GM21717 (cell line): ENCODE data around the gene CTDSPL2.
"Not testable (repeated sequence)": the region's sequence is repeated elsewhere in the genome, so short reads cannot be mapped to it uniquely, and the experiment has no call there.

Experiments used
- ATAC-seq: cut with Tn5 transposase; IDR thresholded peaks from one replicate; pipeline ENCODE4 v1.9.1; 2021; ENCODE audit warnings: mild to moderate bottlenecking, moderate library complexity; ENCODE audit not compliant: unreplicated experiment

Gene CTDSPL2

GRCh38 chr15:44537735-44538240 is 110.4 kb downstream of the CTDSPL2 start:
- no peak for ATAC-seq

DNA sequence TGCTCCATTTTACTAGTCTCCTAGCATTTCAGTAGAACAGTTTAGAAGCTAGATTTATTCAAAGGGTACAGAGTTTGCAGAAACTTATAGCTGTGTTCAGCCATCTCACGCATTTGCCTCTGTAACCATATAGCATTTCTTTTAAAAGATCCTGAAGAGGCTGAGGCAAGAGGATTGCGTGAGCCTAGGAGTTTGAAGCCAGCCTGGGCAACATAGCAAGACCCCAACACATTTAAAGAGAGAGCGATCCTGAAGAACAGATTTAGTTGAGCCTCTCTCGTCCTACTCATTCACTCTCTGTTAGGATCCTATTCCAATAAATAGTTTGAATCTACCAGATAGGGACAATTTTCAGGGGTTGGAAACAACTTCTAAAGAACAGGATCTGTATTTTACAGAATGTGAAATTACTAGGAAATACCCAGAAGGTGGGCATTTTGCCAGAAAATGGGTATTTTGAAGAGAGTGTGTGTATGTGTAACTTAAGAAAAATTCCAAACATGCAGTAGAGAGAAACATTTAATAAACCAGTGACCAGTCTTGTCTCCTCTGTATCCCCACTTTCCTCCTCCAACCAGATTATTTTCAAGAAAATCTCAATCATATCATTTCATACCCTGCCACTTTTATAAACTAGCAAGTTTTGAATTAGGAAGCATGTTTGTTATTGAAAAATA is 114.0 kb downstream of the CTDSPL2 start:
- no peak for ATAC-seq

GRCh38 chr15:44542596-44542995 is 115.2 kb downstream of the CTDSPL2 start:
- ATAC-seq: no peak

DNA sequence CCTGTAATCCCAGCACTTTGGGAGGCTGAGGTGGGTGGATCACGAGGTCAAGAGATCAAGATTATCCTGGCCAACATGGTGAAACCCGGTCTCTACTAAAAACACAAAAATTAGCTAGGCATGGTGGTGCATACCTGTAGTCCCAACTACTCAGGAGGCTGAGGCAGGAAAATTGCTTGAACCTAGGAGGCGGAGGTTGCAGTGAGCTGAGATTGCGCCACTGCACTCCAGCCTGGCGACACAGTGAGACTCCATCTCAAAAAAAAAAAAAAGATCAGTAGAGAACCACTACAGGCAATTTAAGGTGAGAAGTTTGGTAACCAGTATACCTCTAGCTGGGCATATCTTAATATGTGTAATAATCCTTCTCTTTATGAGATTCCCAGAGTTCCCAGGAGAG is 117.3 kb downstream of the CTDSPL2 start:
- not testable (repeated sequence) for ATAC-seq

- ATAC-seq: peak; percentile 61
These were observed 118.7 kb downstream of the CTDSPL2 start for GRCh38 chr15:44545913-44546802.

DNA sequence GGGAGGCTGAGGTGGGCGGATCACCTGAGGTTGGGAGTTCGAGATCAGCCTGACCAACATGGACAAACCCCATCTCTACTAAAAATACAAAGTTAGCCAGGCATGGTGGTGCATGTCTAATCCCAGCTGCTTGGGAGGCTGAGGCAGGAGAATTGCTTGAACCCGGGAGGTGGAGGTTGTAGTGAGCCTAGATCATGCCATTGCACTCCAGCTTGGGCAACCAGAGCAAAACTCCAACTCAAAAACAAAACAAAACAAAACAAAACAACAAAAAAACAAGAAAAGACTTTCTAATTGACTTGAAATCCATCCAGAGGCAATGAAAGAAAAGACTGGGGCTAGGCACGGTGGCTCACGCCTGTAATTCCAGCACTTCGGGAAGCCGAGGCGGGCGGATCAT is 121.7 kb downstream of the CTDSPL2 start:
- ATAC-seq: not testable (repeated sequence)

- no peak for ATAC-seq
These were observed 122.8 kb downstream of the CTDSPL2 start for GRCh38 chr15:44550256-44550655.

DNA sequence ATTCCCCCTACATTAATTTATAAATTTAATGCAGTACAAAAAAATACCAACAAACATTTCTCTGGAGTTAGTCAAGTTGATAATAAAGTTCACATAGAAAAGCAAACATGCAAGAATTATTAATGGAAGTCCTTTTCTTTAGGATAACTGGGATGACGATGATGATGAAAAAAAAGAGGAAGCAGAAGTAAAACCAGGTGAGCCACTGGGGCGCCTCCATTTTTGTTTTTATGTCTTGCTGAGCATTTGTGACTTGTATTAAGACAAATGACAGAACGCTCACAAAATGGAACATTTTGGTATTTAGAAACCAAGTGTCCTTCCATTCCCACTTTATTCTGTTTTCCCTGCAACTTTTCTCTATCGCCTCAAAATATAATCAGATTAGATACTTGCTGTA is 123.3 kb downstream of the CTDSPL2 start:
- ATAC-seq: no peak

DNA sequence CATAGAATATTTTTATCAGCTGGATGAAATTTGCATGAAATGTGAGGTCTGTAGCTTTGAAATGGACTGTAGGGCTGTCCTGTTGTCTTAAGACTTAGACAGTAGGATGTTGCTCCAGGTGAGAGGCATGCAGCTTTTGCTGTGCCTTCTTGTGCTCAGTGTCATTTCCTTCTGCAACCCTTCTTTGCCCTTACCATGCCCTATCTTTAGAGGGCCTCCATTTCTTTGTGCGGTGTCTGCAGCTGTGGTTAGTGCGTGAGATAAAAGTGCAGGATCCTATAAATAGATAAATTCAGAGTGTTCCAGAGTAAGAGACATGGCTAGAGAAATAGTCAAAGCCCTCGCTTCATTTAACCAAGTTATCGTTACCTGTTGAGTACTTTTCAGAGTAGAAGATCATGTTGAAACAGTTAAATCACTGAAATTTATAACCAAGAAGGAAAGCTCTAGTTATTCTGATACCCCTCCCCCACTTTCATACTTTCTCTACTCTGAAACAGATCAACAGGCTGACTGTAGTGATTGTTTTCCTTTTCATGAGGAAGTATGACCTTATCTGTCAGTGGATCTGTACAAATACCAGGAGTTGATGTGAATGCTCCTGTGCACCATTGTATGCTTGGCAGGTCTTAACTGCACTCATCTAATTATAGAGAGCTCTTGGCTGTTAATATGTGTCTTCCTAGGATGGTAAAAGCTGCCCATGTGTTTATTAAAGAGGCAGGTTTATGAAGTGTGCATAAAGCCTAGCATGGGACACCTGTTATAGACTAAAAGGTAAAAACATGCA is 127.7 kb downstream of the CTDSPL2 start:
- ATAC-seq: no peak

- not testable (repeated sequence) for ATAC-seq
These were observed 133.5 kb downstream of the CTDSPL2 start for GRCh38 chr15:44560926-44561325.

DNA sequence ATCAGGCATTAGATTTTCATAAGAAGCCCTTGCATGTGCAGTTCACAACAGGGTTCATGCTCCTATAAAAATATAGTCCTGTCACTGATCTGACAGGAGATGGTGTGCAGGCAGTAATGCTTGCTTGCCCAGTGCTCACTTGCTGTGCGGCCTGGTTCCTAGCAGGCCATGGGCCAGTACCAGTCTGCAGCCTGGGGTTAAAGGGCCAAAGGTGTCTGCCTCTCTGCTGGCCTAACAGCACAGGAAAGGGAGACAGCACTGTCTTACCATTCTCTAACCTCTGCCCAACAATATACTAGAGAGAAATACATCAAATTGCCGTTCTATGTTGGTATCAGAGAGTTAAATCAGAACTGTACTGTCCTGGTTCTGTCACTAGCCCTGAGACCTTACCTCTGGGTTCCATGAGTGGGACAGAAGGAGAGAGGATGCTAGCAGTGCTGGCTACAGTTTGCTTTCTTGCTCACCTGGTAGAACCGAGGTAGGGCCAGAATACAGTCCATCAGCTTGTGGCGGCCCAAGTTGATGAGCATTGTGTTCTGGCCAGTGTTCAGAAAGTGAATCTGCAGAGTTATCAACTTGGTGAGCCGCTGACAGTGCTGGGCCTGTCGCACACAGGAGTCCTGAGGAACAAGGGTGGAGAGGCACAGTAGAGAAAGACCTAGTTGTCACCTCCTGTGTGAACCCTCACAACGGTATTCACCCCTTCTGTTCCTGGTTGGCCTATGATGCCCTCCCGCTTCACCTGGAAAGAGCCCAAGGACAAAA is 138.1 kb downstream of the CTDSPL2 start:
- no peak for ATAC-seq

DNA sequence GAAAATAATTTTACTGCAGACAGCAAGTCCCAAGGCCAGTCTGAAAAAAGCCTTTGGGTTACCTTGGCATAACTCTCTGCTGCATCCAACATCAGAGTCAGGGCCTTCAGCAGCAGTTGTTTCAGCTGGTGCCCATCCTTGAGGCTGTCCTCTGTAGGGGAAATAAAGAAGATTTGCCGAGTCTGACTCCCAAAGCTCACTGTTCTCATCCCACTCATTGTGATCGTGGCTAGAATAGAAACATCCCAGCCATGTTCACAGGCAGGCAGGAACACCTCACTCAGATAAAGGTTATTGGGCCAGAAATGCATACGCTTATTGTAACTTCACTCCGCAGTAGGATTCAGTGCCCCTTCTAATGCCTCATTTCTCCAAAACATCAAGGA is 138.7 kb downstream of the CTDSPL2 start:
- ATAC-seq: no peak

DNA sequence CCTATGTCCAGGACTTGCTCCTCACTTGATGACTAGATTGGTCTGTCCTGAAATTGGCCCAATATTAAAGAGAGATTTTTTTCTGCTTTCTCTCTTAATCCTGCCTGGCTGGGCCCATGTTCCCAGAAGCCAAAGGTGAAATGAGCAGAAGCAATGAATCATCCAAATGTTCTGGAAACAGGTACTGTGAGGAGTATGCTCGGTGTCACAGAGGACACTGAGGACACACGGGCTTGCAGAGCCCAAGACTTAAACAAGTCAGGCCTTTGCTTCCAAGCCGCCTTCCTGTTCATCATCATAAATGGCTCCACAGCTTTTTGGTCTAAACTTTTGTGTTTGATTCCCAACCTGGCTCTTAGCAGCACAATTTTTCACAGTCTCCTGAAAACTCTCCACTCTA is 140.9 kb downstream of the CTDSPL2 start:
- ATAC-seq: no peak

DNA sequence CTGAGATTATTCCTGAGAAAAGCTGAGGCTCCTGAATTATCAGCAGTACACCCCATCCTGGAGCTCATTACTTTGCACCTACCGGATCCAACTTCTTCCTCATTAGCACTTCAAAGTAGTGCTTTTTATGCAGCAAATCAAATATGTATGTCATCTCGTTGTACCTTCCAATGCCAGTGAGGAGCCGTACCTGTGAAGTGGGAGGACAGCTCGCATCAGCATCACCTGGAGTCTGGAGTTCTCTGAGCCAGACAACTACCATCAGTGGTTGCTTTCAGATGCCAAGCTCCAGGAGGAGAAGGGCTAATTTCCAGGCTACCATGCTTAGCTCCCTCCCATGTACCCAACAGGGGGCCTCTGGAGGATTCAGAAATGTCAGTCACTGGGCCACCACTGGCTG is 141.9 kb downstream of the CTDSPL2 start:
- no peak for ATAC-seq

- ATAC-seq: no peak
These were observed 142.9 kb downstream of the CTDSPL2 start for GRCh38 chr15:44570361-44570760.

DNA sequence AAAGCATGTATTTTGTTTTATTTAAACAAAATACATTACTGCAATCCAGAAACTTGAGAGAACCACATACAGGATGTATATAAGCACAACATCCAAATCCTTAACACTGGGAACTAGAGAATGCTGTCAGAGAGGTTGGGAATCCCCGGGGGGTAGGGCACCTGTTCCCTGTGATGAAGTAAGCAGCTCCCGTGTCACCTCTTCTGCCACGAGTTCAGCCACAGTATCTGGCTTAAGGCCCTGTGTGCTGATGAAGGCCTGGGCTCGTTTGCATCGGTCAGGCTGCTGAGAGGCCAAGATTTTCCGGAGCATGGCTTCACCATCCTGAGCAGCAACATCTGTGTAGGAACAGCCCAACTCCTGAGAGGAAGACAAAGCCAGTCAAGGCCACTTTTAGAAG is 146.0 kb downstream of the CTDSPL2 start:
- no peak for ATAC-seq

GRCh38 chr15:44574734-44575133 is 147.3 kb downstream of the CTDSPL2 start:
- ATAC-seq: no peak
